HG03175 (cell line): ENCODE results near the gene LDLRAD4.

Source experiments
- ATAC-seq: cut with Tn5 transposase; IDR thresholded peaks from one replicate; pipeline ENCODE4 v1.9.1; 2021; ENCODE audit warnings: mild to moderate bottlenecking, moderate library complexity; ENCODE audit not compliant: unreplicated experiment

Gene LDLRAD4

DNA sequence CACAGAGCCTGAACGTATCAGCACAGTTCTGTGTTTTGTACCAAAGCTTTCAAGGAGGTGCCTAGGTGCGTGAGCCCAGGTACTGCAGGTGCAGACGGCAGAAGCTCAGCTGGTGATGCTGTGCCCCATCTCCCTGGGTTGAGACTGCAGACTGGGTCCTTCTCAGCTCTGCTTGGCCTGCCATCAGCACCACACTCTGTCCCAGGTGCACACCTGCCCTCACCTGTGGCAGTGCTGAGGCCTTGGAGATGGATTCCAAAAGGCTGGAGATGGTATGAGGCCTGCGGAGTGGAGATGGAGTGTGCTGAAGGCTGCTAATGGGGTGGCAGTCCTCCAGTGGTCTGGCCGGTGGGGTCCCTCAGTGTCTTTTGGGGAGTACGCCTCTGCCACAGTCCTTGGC lies 9.3 kb downstream of the LDLRAD4 start:
- no peak for ATAC-seq

DNA sequence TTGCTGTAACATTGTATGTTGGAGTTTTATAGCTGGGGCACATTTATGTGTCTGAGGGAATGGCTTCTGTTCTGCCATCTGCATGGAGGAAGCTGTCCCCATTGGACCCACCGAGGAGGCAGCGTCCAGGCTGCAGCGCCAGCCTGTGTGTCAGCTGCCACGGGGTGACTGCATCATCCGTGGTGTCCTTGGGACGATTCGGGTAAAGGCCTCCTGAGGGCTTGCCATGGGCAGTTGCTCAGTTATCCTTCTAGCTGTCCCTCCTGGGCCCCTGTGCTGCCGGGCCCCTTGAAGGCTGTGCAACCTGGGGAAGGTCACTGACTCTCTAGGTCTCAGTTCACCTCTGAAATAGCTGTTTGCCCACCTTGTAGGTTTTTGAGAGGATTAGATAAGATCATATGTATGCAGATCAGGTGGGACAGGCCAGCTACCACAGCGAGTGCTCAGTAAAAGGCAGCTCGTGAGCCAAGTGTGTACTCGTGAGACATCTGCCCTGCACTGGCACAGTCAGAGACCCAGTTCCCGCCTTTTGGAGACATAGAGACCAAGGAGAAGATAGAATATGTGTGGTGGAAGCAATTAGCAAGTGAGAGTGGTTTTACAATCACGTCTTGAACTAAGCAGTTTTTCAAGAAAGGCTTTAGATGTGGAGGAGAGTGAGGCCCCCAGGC lies 10.6 kb downstream of the LDLRAD4 start:
- no peak for ATAC-seq

DNA sequence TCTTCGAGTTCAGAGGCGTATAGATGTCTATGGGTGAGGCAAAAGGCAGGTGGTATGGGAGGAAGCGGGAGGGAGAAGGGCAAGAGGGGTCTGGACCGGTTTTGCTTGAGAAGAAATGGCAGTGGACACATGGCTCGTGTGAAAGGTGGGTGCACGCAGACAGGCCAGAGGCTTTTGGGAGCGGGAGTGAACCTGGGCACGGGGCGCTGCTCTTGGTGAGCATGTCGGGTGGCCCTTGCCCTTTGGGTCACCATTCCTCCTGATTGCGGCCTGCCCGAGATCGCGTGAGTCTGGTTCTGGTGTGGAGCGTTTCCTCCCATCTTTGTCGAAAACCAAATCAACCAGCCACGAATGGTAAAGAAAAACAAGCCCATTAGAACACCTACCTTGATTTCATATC lies 12.6 kb downstream of the LDLRAD4 start:
- no peak for ATAC-seq

DNA sequence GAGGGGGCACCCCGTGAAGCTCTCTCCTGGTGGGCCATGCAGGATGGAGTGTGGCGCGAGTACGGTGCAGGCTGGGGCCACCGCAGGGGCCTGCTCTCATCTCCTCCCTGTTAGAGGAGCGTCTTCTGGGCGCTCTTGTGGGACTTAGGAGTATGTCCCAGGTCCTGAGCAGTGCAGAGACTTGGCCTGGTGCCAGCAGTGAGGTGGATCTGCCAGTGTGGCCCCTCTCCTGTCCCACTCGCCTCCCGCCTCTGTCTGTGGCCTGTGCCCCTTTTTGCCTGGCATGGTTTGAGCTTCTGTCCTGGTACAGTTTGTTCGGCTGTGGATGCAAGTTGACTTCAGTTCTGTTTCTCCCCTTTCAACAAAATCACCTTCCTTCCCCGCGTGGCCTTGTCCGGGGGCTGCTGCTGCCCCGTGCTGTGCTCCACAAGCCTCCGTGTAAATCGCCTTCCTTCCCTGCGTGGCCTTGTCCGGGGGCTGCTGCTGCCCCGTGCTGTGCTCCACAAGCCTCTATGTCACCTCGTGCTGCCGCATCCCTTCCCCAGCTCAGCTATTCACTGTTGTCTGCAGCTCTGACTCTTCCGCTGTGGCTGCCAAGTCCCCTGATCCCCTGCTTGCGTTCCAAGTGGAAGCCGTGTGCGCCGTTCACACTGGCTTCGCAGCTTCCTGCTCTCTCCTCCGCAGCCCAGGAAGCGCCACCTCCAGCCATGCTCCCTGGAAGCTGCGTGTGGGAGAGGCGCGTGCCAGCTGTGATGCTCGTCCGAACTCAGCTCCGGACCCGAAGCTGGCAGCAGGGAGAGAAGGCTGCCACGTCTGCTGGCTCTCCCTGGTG lies 13.7 kb downstream of the LDLRAD4 start:
- ATAC-seq: no peak

DNA sequence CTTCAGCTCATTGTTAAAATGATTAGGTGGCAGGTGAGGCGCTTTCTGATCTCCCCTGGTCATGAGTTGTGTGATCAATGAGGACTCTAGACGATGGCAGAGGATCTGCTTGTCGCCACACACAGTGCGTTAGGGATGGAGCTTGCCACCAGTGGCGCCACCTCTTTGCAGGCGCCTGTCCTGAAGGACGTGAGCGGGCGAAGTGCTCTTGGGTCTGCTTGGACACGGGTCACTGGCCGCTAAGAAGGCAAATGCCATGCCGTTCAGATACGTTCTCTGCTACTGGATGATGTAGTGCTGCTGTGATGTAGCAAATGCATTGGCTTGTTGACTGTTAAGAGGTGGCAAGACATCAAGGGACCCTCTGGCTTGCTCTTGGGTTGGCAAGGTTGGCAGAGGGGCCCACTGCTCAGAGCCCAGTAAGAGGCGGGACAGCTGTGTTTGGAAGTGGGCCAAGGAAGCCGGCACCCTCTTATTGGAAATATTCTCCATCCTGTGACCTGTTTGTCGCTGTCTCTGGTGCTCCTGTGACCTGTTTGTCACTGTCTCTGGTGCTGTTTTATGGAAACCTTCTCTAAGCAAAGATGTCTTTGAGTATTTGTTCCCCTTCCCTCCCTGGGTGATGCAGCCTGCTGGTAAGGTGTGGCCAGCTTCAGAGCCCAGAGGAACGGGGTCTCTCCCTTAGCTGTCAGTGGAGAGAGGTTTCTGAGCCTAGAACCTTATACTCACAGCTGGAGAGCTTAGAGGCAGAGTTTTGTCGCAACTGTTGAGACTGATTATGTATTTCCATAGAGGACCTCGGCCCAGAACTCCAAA lies 14.6 kb downstream of the LDLRAD4 start:
- no peak for ATAC-seq

DNA sequence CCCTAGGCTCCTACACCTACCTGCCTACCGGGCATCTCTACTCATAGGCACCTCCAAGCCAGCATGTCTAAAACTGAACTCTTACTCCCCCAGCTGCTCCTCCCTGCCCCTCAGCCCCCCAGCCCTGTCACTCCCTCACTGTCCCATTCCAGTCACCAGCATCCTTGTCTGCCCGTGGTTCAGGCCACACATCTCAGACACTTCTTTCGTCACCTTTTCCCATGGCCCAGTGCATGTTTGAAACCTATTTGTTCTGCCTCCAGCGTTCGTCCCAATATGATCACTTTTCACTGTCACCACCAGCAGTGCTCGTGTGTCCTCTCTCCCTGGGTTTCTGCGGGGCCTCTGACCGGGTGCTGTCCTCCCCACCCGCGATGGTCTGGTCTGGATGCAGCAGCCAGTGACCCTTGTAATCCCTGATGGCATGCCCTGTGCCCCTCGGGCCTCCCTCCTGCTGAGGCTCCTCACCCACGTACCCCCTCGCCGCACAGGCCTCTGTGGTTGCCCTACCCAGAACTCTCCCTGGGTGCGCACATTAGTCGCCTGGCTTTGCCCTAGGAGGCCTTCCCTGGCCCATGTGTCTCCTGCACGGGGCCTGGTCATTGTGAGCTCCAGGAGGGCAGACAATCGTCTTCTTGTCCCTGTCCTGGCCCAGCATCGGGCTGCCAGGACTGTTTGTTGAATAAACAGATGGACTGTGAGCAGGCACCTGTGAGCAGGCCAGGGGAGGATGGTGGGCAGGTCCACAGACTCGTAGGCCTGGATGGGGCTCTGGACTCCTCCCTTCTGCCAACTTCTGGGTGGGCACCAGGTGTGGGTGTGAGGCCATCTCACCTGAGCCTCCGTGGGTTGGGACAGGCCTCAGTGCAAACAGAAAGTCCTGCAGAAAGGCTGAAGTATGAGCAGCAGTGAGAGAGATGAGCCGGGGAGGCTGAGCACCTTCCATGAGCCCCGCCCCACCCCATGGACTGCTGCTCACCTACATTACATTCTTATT lies 15.5 kb downstream of the LDLRAD4 start:
- no peak for ATAC-seq

DNA sequence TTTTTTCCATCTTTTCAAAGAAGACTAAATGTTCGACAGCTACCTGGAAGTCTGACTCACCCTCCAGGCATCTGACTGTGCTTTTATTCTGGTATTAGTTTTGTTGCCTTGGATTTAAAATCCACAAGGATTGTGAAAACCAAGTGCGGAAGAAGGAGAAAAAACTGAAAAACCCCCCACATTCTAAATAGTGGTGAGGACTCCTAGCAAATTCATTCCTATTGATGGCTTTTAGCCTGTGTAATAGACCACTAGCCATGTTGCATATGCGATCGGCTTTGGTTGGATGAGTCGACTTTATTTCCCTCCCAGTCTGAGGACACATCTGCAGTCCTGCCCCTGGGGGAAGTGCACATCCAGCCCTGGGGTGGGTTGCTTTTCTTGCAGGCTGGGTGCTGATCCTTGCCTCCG lies 16.9 kb downstream of the LDLRAD4 start:
- ATAC-seq: no peak

DNA sequence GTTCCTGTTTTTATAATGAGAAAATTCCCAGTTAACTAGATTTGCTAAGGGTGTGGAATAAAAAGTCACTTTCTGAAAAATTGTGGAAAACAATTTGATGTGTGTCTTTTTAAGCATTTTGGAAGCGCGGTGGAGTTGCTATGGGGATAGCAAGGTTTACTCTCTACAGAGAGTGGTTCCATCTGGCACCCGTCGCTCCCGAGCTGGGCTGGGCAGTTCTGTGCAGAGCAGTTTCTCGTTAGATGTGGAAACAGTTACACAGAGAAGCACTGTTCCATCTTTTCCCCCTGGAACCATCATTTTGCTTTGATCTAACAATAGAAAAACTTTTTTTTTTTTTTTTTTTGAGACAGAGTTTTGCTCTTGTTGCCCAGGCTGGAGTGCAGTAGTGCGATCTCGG lies 17.4 kb downstream of the LDLRAD4 start:
- no peak for ATAC-seq

DNA sequence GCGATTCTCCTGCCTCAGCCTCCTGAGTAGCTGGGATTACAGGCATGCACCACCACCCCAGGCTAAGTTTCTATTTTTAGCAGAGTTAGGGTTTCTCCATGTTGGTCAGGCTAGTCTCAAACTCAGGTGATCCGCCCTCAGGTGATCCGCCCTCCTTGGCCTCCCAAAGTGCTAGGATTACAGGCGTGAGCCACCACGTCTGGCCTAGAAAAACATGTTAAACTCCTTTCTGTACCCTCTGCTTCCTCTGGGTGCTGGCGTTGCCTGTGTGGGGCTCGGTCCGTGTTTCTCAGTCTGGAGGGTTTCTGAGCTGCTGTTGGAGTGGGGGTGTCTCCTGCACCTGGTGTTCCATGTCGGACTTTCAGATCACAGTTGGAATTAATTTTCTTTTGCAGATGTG lies 17.9 kb downstream of the LDLRAD4 start:
- no peak for ATAC-seq

DNA sequence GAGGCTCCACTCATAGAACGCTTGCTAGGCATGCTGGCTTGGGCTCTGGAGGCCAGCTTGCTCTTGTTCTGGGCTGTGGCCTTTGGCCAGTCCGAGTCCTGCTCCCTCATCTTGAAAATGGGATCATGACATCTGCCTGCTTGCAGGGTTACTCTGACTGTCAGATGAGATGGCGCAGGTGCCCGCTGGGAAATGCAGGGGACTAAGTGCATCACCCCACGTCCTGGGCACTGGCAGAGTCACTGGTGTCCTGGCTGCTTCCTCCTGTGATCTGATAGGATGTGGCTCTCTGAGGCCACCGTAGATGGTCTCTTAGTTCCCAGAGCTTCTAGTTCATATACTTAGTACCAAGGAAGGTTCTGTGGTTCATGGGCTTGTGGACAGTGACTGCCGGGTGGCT lies 18.5 kb downstream of the LDLRAD4 start:
- no peak for ATAC-seq

DNA sequence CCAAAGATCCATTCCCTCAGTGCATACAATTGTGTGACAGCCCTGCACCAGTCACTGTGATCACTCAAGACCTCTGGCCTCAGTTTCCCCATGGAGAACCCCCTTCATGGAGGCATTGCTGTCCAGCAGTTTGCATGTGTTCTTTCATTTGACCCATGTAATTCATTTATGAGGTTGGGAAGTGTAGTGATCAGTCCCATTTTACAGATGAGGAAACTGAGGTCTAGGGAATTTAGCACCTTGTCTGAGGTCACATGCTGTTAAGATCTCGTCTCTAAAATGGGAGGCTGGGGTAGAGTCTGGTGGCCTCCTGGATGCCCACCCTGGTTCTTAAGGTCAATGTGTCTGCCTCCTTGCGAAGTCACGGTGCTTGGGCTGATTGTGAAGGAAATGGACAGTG lies 19.1 kb downstream of the LDLRAD4 start:
- ATAC-seq: no peak

DNA sequence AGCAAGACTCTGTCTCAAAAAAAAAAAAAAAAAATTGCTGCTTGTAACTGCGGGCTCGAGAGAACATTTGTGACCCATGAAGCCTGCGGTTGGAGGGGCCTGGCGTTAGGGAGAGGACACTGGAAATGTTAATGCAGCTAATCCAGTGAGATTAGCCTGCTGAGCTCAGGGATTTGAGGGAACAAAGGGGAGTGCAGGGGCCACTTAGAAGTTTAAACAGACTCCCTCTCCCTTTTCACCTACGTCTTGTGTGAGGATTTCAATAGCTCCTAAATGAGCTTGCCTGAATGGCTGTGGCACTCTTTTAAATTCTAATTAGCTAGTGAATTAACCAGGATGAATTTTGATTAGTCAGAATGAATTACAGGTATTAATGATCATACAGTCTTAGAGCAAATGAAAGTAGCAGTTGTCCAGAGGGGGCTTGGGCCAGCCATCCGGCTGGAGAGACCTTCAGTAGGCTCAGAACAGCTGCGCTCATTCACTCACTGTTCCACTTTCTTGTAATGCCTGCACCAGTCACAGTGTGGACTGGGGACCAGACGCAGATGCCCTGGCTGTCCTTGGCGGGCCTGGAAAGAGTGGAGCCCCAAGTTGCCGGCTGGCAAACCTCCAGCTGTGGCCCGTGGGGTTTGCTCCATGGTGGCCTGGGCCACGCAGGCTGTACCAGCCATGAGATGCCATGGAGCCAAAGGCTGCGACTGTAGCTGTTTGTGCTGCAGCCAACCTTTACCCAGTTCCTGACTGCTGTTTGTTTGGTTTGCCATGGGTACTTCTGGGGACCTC lies 20.8 kb downstream of the LDLRAD4 start:
- ATAC-seq: no peak

DNA sequence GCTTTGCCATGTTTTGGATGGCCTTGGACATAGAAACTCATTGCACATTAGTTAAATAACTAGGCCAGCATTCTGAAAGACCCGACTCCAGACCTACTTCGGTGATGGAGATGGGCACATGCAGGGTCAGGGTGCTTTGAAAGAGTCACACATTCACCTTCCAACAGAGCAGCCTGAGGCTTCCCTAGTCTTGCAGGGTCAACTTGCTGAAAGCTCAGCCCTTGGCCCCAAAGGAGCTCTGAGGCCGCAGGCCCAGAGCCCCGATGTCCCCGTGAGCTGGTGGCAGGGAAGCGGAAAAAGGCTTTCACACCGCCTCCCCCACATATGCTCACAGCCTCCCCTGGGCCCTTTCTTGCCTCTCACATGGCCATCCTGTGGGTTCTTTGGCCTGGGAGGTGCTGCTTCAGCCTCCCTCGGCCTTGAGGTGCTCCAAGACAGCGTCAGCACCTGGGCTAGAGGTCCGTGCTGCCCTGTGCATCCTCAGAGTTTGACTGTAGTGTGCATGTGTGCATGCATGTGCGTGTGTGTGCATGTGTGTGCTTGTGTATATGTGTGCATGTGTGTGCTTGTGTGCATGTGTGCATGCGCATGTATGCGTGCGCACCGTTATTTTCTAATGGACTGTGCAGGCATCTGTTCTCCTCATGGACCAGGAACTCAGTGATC lies 21.6 kb downstream of the LDLRAD4 start:
- ATAC-seq: no peak

DNA sequence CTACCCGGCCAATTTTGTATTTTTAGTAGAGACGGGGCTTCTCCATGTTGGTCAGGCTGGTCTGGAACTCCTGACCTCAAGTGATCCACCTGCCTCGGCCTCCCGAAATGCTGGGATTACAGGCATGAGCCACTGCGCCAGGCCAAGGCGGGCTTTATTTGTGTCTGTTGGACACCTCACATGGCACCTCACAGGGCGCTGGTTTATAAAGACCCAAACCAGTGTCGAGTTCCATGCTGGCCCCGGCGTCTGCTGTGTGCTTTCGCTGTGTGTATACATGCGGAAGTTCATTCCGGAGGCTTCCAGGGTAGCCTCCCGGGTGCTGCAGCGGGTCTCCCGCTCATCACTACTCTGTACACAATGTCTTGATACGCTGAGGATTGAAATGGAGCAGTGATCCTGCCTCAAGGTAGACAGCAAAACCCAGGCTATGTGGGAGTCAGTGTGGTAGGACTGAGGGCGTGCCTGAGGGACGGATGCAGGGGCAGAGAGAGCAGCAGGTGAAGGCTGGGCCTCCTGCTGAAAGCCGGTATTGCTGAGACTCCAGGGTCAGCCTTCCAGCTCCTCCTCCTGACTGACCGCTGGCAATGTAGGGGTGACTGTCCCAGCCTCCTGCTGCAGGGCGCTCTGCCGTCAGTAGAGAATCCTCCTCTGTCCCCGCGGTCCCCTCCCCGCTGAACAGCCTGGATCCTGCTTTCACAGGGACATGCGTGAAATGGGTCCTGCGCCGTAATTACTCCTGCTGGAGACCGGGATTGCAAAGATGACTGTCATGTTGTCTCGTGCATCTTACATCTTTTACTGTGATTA lies 22.7 kb downstream of the LDLRAD4 start:
- no peak for ATAC-seq

DNA sequence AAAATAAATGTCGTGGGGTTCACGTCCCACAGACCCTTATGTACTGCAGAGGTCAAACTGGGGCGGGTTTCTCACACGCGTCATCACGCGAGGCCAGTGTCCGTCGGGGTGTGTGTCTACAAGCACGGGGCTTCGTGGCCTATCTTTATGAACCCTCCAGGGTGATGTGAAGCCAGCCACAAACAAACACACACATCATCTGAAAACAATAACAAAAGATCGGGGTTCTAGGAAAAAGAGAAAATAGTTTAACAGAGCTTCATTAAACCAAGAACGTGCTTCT lies 23.3 kb downstream of the LDLRAD4 start:
- no peak for ATAC-seq

DNA sequence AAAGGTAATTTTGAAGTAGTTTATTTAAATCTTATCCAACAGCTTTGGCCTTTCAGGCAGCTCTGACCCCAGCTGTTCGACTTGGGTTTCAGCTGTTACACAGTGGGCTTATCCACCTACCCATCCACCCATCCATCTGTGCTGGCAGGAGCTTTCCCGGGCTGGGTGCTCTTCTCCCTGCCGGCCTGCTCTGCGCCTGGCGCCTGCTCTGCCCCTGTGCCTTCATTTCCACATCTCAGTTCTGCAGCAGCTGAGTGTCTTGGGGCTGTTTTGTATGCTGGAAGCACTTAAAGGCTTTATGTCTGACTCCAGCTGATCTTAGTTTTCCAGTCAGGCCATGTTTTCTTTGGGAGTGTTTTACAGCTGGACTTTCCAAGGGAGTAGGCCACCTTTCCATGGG lies 24.2 kb downstream of the LDLRAD4 start:
- no peak for ATAC-seq

DNA sequence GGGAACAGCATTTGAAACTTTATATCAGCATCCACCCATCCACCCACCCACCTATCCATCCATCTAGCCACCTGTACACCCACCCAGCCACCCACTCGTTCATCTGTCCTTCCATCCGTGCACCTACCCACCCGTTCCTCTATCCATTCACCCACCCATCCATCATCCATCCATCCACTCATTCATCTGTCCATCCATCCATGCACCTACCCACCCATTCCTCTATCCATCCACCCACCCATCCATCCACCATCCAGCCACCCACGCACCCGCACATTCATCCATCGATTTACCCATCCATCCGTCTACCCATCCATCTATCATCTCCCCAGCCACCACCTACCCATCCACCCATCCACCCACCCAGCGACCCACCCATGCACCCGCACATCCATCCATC lies 24.8 kb downstream of the LDLRAD4 start:
- ATAC-seq: no peak

DNA sequence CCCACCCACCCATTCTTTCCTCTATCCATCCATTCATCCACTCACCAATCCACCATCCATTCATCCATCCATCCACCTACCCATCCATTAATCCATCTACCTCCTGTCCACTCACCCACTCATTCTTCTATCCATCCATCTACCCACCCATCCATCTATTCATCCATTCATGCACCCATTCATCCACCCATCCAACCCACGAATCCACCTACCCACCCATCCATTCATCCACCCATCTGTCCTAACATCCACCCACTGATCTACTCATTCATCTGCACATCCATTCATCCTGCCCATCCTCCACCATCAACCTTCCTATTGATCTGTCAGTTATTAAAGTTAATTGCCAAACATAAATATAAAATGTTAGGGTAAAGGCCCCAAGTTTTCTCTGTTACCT lies 25.6 kb downstream of the LDLRAD4 start:
- no peak for ATAC-seq
